Measurements from ENCODE around the gene SOX6. TPM values are rescaled to one million over a fixed set of nuclear protein-coding genes. Genes with fewer than 3 reads are reported as not detected.
"Not testable (repeated sequence)": the region's sequence is repeated elsewhere in the genome, so short reads cannot be mapped to it uniquely, and the experiment has no call there.

Gene SOX6
- total RNA-seq, 1 donor from 2014 or later: 8.3 TPM

DNA sequence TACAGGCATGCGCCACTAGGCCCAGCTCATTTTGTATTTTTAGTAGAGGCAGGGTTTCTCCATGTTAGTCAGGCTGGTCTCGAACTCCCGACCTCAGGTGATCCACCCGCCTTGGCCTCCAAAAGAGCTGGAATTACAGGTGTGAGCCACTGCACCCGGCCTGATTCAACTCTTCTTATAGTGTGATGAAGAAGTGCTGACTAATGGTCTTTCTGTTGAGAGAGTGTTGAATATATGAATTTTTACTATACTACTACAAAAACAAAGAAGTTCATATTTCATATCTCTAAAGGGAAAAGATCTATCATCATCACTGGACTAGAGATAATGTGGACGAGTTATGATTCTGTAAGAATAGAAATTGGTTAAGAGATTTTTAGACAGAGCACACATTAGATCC is 320.1 kb downstream of the SOX6 start:
- H3K27me3 ChIP-seq: no peaks in the 10 kb centered on the region
- H3K4me1 ChIP-seq: no peaks in the 10 kb centered on the region
- no peak for TF ChIP-seq CTCF (IDR thresholded peaks at IDR 0.05)
- H3K9me3 ChIP-seq: no peaks in the 10 kb centered on the region
- no peak for ATAC-seq
- no peak overlapping the region for H3K4me3 ChIP-seq
- H3K36me3 ChIP-seq: no peaks in the 10 kb centered on the region
- intact Hi-C loops (cut with DNase I): no loop called here
- no peak for DNase-seq
- H3K27ac ChIP-seq: no peak overlapping the region

GRCh38 chr11:16034074-16034473 is 322.3 kb downstream of the SOX6 start:
- no peak for DNase-seq
- TF ChIP-seq CTCF (IDR thresholded peaks at IDR 0.05): no peak
- H3K27ac ChIP-seq: no peak overlapping the region
- no peaks in the 10 kb centered on the region for H3K9me3 ChIP-seq
- intact Hi-C loops (cut with DNase I): no loop called here
- ATAC-seq: no peak
- H3K4me1 ChIP-seq: no peaks in the 10 kb centered on the region
- no peaks in the 10 kb centered on the region for H3K27me3 ChIP-seq
- H3K4me3 ChIP-seq: no peak overlapping the region
- no peaks in the 10 kb centered on the region for H3K36me3 ChIP-seq

DNA sequence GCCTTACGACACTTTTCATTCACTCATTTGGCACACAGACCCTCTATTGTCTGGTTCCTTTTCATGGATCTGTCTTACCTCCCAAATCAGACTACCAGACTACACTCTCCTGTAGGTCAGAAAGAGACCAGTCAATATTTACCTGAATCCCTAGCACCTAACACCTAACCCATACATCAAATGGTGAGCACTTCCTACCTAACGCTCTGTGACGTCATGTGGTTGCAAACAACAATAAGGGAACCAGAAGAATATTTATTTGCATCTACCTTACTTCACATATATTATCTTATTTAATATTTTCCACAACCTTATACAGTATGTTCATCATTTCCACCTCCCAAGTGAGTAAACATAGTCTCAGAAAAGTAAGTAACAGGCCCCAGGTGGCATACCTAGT is 323.4 kb downstream of the SOX6 start:
- Histone ChIP-seq H3K4me1 (no peaks in the 10 kb centered on the region), H3K27me3 (no peaks in the 10 kb centered on the region), H3K9me3 (no peaks in the 10 kb centered on the region), H3K27ac (no peak overlapping the region), H3K4me3 (no peak overlapping the region), H3K36me3 (no peaks in the 10 kb centered on the region)
- intact Hi-C loops (cut with DNase I): no loop called here
- ATAC-seq (no peak), DNase-seq (no peak)
- no peak for TF ChIP-seq CTCF (IDR thresholded peaks at IDR 0.05)

- intact Hi-C loops (cut with DNase I): no loop called here
- Histone ChIP-seq H3K27me3 (no peaks in the 10 kb centered on the region), H3K27ac (no peak overlapping the region), H3K36me3 (no peaks in the 10 kb centered on the region), H3K4me3 (no peak overlapping the region), H3K4me1 (no peaks in the 10 kb centered on the region), H3K9me3 (no peaks in the 10 kb centered on the region)
- ATAC-seq (no peak), DNase-seq (no peak)
- TF ChIP-seq CTCF (IDR thresholded peaks at IDR 0.05): no peak
Measured at GRCh38 chr11:16031210-16031609, 325.1 kb downstream of the SOX6 start.

DNA sequence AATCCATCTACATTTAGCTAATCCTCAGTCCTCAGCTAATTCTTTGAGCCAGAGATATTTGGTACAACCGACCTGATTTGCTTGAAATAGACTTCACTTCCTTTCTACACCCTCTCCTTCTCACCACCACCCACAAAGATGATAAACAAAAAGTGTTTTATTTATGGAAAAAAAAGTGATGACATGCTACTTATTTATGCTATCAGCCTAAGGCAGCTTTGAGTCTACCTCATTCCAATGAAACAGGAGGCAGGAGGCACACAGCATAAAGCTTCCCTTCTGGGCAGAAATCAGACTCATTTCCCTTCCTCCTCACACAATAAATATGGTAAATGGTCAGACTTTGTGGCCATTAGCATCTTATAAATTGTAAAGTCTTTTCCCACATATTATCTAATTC is 325.7 kb downstream of the SOX6 start:
- intact Hi-C loops (cut with DNase I): no loop called here
- no peaks in the 10 kb centered on the region for H3K9me3 ChIP-seq
- DNase-seq: no peak
- no peak overlapping the region for H3K27ac ChIP-seq
- no peaks in the 10 kb centered on the region for H3K36me3 ChIP-seq
- TF ChIP-seq CTCF (IDR thresholded peaks at IDR 0.05): no peak
- H3K27me3 ChIP-seq: no peaks in the 10 kb centered on the region
- H3K4me1 ChIP-seq: no peaks in the 10 kb centered on the region
- no peak overlapping the region for H3K4me3 ChIP-seq
- no peak for ATAC-seq

GRCh38 chr11:16029151-16029550 is 327.2 kb downstream of the SOX6 start:
- DNase-seq; H3K4me1 ChIP-seq; H3K27ac ChIP-seq; intact Hi-C loops (cut with DNase I); H3K36me3 ChIP-seq; H3K4me3 ChIP-seq; H3K27me3 ChIP-seq; H3K9me3 ChIP-seq; ATAC-seq: not testable (repeated sequence)
